H1 (cell line): ENCODE measurements around the gene CYYR1. TPM values are rescaled to one million over a fixed set of nuclear protein-coding genes. Genes with fewer than 3 reads are reported as not detected.
A peak's percentile ranks its signal among the peaks of the same experiment; 100 is the strongest.

Experiments
- BACH1 ChIP-seq: IDR thresholded peaks from 2 replicates; pipeline ENCODE4 v1.6.1; 2012; ENCODE audit warnings: low read length, improper control_type of control experiment
- BCL11A ChIP-seq, 2 experiments: IDR thresholded peaks; one replicate each; pipeline ENCODE4 v1.6.1; 2011; ENCODE audit warnings: low read depth in 2 of 2, low read length in 2 of 2, mild to moderate bottlenecking in 2 of 2
- CHD1 ChIP-seq: IDR thresholded peaks from 2 replicates; pipeline ENCODE4 v1.6.1; 2012; ENCODE audit warnings: low read depth, low read length, improper control_type of control experiment
- CTBP2 ChIP-seq: IDR thresholded peaks from 2 replicates; pipeline ENCODE4 v1.7.0; 2011; ENCODE audit warnings: borderline replicate concordance, mild to moderate bottlenecking, moderate library complexity, mixed read lengths, low read length; ENCODE audit not compliant: insufficient read depth, insufficient read length
- GABPA ChIP-seq: IDR thresholded peaks from 2 replicates; pipeline ENCODE4 v1.6.1; 2011; ENCODE audit warnings: mild to moderate bottlenecking, low read length, moderate library complexity, borderline replicate concordance; ENCODE audit not compliant: insufficient read depth
- GTF2F1 ChIP-seq: IDR thresholded peaks from 2 replicates; pipeline ENCODE4 v1.6.1; 2012; ENCODE audit warnings: low read depth, low read length, improper control_type of control experiment, borderline replicate concordance
- JUN ChIP-seq: IDR thresholded peaks from 2 replicates; pipeline ENCODE4 v1.6.1; 2011; ENCODE audit warnings: low read depth, mild to moderate bottlenecking, improper control_type of control experiment, low read length
- NRF1 ChIP-seq: IDR thresholded peaks from 2 replicates; pipeline ENCODE4 v1.6.1; 2011; ENCODE audit warnings: mild to moderate bottlenecking, low read depth, low read length, improper control_type of control experiment
- POLR2AphosphoS5 ChIP-seq: IDR thresholded peaks from 2 replicates; pipeline ENCODE4 v1.6.1; 2011; ENCODE audit warnings: low read depth, low read length
- POU5F1 ChIP-seq: IDR thresholded peaks from 2 replicates; pipeline ENCODE4 v1.6.1; 2011; ENCODE audit warnings: low read depth, mild to moderate bottlenecking, low read length, moderate library complexity
- RBBP5 ChIP-seq: IDR thresholded peaks from 2 replicates; pipeline ENCODE4 v1.7.1; 2012; ENCODE audit warnings: low read depth, mild to moderate bottlenecking, inconsistent platforms, low read length, moderate library complexity, borderline replicate concordance
- RFX5 ChIP-seq: IDR thresholded peaks from 2 replicates; pipeline ENCODE4 v1.6.1; 2011; ENCODE audit warnings: low read depth, low read length, improper control_type of control experiment, borderline replicate concordance
- SAP30 ChIP-seq: fragments of 300-600 bp; sonication (generic); IDR thresholded peaks from 2 replicates; pipeline ENCODE4 v1.7.1; 2012; ENCODE audit warnings: low read length, moderate library complexity, mild to moderate bottlenecking, inconsistent platforms; ENCODE audit not compliant: insufficient read depth, insufficient replicate concordance
- SIN3A ChIP-seq, 2 experiments: IDR thresholded peaks in 1 of 2; conservative IDR thresholded peaks in 1 of 2; 2 replicates each; pipeline ENCODE4 v1.6.1; 2011 to 2012; ENCODE audit warnings: low read length in 2 of 2, improper control_type of control experiment in 1 of 2, low read depth in 1 of 2, mild to moderate bottlenecking in 1 of 2
- SIRT6 ChIP-seq: IDR thresholded peaks from one replicate; pipeline ENCODE4 v1.7.1; 2012; ENCODE audit warnings: low read length, inconsistent platforms
- SP4 ChIP-seq: IDR thresholded peaks from 2 replicates; pipeline ENCODE4 v1.6.1; 2012; ENCODE audit warnings: low read length, inconsistent platforms
- TBP ChIP-seq: IDR thresholded peaks from 2 replicates; pipeline ENCODE4 v1.6.1; 2011; ENCODE audit warnings: low read depth, low read length, improper control_type of control experiment
- YY1 ChIP-seq: IDR thresholded peaks from 2 replicates; pipeline ENCODE4 v1.6.1; 2011; ENCODE audit warnings: low read depth, mild to moderate bottlenecking, low read length
- polyA plus RNA-seq, 7 experiments: library from polyadenylated mRNA; depleted of rRNA in 3 of 7; stranded (reverse) in 5 of 7; unstranded in 2 of 7; fragments of >200 nt in 5 of 7; fragments of 200-250 nt in 2 of 7; gene quantifications; 1 replicate in 5 of 7; 2 replicates in 1 of 7; 4 replicates in 1 of 7; pipeline versions ENCODE4 v1.2.1 to v1.2.3, GENCODE V29; 2011 to 2013; ENCODE audit warnings: missing spikeins in 2 of 7, mixed read lengths in 2 of 7
- total RNA-seq: library from RNA; stranded (reverse); fragmentation: NEBNext Ultra II Directional; extraction: Animal tissue kit (Norgen Biotek cat#: 25700); gene quantifications from 2 replicates; pipeline ENCODE4 v1.2.1, GENCODE V29; 2021
- TF ChIP-seq, protein P1 (sequence below): IDR thresholded peaks from 2 replicates; pipeline ENCODE4 v1.6.1; 2011; ENCODE audit warnings: low read length, improper control_type of control experiment
- TF ChIP-seq, protein P2 (sequence below): IDR thresholded peaks from 2 replicates; pipeline ENCODE4 v1.6.1; 2012; ENCODE audit warnings: inconsistent platforms
- TF ChIP-seq, protein P3 (sequence below): IDR thresholded peaks from 2 replicates; pipeline ENCODE4 v1.6.1; 2012; ENCODE audit warnings: low read length, inconsistent platforms

Gene CYYR1
- total and polyA plus RNA-seq, 2 of the 8 experiments (the other 6 are each of a cell fraction or from before 2014, with no cell fraction given): 12.2 to 37.9 TPM

DNA sequence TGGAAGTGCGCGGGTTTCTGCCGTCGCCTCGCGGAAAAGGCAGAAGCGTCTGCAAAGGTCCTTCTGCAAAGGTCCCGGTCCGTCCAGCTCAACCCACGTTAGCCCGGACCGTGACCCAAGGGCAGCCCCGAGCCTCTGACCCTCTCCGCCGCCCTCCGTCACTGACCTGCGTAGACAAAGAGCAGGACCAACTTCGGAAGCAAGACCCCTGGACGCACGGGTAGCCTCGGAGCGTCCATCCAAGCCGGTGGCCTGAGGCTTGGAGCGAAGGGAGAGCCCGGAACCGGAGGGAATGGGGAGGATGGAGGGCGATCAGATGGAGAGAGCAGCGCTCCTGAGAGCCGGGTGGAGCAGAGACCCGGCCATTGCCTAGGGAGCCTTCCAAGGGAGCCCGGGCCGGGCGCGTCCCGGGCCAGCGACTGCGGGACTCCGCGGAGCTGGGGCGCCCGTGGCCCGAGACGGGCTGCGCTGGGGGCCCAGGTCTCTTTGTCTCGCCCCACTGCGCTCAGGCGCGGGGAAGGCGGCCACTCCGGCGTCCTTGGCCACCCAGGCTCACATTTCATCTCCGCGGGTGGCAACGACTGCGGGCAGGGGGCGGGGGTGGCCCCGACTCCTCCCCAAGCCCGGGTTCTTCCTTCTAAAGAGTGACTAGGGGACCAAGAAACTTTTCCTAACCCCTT lies at the start of gene CYYR1 (continued):
- TF ChIP-seq RFX5 (no peak), NRF1 (no peak), POLR2AphosphoS5 (peak; percentile 49), TBP (peak; percentile 64; the same call in 1 of the 2 replicates), CHD1 (0 out of 2 replicates have a peak, but pooled peaks have one; percentile 51), JUN (no peak), SIRT6 (no peak), BACH1 (peak; percentile 36; the same call in 1 of the 2 replicates), POU5F1 (no peak), RBBP5 (peak; percentile 65; the same call in 1 of the 2 replicates), SP4 (no peak), SIN3A (conservative IDR thresholded peaks at IDR 0.05 in 1 of 2, IDR thresholded peaks at IDR 0.05 in 1 of 2; ENCODE audit: low read depth in 1 of 2, low read length in 2 of 2) (no peak), BCL11A (IDR thresholded peaks at IDR 0.05; ENCODE audit: low read depth in 2 of 2, low read length in 2 of 2) (no peak), GTF2F1 (0 out of 2 replicates have a peak, but pooled peaks have one; percentile 16), SAP30 (no peak), GABPA (no peak), YY1 (peak; percentile 79), CTBP2 (no peak)
- TF ChIP-seq, protein P1, sequence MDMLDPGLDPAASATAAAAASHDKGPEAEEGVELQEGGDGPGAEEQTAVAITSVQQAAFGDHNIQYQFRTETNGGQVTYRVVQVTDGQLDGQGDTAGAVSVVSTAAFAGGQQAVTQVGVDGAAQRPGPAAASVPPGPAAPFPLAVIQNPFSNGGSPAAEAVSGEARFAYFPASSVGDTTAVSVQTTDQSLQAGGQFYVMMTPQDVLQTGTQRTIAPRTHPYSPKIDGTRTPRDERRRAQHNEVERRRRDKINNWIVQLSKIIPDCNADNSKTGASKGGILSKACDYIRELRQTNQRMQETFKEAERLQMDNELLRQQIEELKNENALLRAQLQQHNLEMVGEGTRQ: no peak
- TF ChIP-seq, protein P2, sequence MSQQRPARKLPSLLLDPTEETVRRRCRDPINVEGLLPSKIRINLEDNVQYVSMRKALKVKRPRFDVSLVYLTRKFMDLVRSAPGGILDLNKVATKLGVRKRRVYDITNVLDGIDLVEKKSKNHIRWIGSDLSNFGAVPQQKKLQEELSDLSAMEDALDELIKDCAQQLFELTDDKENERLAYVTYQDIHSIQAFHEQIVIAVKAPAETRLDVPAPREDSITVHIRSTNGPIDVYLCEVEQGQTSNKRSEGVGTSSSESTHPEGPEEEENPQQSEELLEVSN: peak; percentile 64; the same call in 1 of the 2 replicates
- TF ChIP-seq, protein P3, sequence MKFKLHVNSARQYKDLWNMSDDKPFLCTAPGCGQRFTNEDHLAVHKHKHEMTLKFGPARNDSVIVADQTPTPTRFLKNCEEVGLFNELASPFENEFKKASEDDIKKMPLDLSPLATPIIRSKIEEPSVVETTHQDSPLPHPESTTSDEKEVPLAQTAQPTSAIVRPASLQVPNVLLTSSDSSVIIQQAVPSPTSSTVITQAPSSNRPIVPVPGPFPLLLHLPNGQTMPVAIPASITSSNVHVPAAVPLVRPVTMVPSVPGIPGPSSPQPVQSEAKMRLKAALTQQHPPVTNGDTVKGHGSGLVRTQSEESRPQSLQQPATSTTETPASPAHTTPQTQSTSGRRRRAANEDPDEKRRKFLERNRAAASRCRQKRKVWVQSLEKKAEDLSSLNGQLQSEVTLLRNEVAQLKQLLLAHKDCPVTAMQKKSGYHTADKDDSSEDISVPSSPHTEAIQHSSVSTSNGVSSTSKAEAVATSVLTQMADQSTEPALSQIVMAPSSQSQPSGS: no peak
